GM18951 (cell line): ENCODE data around the gene FAM53B.

ENCODE experiments used
- POLR2A ChIP-seq: IDR thresholded peaks from 4 replicates; pipeline ENCODE4 v1.6.1; 2011; ENCODE audit warnings: mild to moderate bottlenecking; ENCODE audit not compliant: insufficient read length, insufficient read depth; ENCODE audit errors: extremely low read depth
- in situ Hi-C: fragments of 300-500 bp; cut with MboI; formaldehyde crosslinking; loops from one replicate; pipeline ENCODE4 v1.12.0; 2022; ENCODE audit warnings: low sequenced_read_pairs, mixed read lengths, inconsistent platforms; ENCODE audit not compliant: unreplicated experiment

FAM53B gene

GRCh38 chr10:124689911-124690498, 54.2 kb downstream of the FAM53B start:
- in situ Hi-C loops: no loop called here
- no peak for TF ChIP-seq POLR2A

- in situ Hi-C loops: no loop called here
- no peak for TF ChIP-seq POLR2A
Measured at GRCh38 chr10:124688889-124689670, 55.1 kb downstream of the FAM53B start.

GRCh38 chr10:124688386-124688785, 55.8 kb downstream of the FAM53B start:
- TF ChIP-seq POLR2A: no peak
- in situ Hi-C loops: no loop called here

- TF ChIP-seq POLR2A: no peak
- in situ Hi-C loops: no loop called here
Measured at GRCh38 chr10:124686707-124687376, 57.3 kb downstream of the FAM53B start.

GRCh38 chr10:124685261-124685660, 58.9 kb downstream of the FAM53B start:
- in situ Hi-C loops: no loop called here
- no peak for TF ChIP-seq POLR2A

- in situ Hi-C loops: no loop called here
Measured at GRCh38 chr10:124683814-124684213, 60.4 kb downstream of the FAM53B start.

GRCh38 chr10:124681626-124682552, 62.3 kb downstream of the FAM53B start:
- in situ Hi-C loops: no loop called here
- no peak for TF ChIP-seq POLR2A

More at GRCh38 chr10:124683814-124684213, 60.4 kb downstream of the FAM53B start:
- TF ChIP-seq POLR2A: no peak

GRCh38 chr10:124681091-124681490, 63.1 kb downstream of the FAM53B start:
- TF ChIP-seq POLR2A: no peak
- in situ Hi-C loops: no loop called here

GRCh38 chr10:124680675-124681074, 63.5 kb downstream of the FAM53B start:
- in situ Hi-C loops: no loop called here
- no peak for TF ChIP-seq POLR2A

GRCh38 chr10:124679401-124679800, 64.8 kb downstream of the FAM53B start:
- no peak for TF ChIP-seq POLR2A
- in situ Hi-C loops: no loop called here

- in situ Hi-C loops: no loop called here
- no peak for TF ChIP-seq POLR2A
Measured at GRCh38 chr10:124678557-124679240, 65.5 kb downstream of the FAM53B start.
